GM12872 (cell line): ENCODE measurements around the gene RAB33A.

Experiments
- TF ChIP-seq, protein P1 (sequence below): IDR thresholded peaks from 3 replicates; pipeline ENCODE4 v1.5.1; 2011; ENCODE audit warnings: low read depth, mild to moderate bottlenecking, low read length, moderate library complexity; ENCODE audit not compliant: insufficient read depth

The RAB33A gene

GRCh38 chrX:130173190-130173895, 1.6 kb downstream of the RAB33A start:
- TF ChIP-seq, protein P1, sequence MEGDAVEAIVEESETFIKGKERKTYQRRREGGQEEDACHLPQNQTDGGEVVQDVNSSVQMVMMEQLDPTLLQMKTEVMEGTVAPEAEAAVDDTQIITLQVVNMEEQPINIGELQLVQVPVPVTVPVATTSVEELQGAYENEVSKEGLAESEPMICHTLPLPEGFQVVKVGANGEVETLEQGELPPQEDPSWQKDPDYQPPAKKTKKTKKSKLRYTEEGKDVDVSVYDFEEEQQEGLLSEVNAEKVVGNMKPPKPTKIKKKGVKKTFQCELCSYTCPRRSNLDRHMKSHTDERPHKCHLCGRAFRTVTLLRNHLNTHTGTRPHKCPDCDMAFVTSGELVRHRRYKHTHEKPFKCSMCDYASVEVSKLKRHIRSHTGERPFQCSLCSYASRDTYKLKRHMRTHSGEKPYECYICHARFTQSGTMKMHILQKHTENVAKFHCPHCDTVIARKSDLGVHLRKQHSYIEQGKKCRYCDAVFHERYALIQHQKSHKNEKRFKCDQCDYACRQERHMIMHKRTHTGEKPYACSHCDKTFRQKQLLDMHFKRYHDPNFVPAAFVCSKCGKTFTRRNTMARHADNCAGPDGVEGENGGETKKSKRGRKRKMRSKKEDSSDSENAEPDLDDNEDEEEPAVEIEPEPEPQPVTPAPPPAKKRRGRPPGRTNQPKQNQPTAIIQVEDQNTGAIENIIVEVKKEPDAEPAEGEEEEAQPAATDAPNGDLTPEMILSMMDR: no peak

DNA sequence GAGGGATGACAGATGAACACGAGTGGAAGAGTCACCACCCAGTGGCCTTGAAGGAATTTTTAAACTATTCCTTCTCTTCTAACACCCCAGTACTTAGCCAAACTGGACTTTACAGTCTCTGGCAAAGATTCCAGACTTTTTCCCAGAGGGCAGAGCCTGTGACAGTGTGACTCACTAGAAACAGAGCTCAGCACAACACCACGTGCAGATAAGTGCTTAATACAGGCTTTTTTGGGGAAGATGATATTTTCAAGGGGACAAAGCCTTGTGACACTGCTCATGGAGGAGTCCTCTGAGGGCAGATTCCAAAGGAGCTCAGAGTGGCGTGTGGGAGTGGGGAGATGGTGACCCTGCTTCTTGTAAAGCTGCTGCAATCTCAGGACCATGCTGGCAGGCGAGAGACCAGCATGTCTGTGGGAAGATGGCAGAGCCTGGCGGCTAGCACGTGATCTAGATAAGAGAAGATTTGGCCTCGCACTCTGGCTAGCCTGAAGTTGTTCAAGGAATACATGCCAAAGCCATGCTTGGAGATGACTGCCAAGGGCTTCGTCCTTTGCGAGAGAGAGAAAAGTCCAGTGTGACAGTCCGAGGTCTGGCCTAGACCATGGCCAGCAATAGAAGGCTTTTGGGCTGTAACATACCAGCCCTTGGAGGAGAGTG, 2.4 kb downstream of the RAB33A start:
- TF ChIP-seq, protein P1: no peak

GRCh38 chrX:130174937-130175336, 3.2 kb downstream of the RAB33A start:
- TF ChIP-seq, protein P1: no peak

DNA sequence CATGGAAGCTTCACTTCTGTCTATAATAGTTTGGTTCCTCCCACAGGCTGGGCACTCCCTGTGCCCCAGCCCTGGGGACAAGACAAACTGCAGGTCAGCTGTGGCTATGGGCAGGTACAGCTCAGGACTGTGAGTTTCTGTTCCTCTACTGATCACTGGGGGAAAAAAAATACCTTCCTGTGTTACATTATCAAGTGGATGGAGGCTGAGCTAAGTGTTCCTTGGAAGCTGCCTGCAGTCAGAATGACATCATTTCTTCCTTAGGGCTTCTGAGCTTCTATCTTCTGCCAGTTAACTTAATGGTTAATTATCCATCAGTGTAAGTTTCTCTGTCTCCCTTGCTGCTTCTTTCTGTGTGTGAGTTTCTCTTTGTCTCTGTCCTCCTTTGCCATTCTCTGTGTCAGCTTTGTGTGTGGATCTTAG, 4.6 kb downstream of the RAB33A start:
- TF ChIP-seq, protein P1: no peak

DNA sequence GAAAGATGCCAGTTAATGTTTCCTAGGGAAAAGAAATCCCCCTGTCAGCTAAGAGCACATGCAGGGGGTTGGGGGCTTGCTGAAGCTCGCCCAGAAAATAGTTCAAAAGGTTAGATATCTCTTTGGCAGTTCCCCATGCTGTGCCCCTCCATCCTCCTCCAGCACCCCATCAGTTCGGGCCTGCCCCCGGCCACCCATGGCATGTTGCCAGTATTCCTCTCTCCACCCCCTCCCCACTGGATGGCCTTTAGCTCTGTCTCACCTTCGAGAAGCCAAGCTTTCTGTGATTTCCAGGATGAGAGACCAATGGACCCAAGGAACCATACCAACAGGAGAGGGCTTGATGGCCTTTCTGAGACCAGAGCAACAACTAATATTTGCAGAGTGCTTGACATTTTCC, 5.2 kb downstream of the RAB33A start:
- TF ChIP-seq, protein P1: no peak

- TF ChIP-seq, protein P1: no peak
Observed at GRCh38 chrX:130179170-130179569, 7.4 kb downstream of the RAB33A start.

DNA sequence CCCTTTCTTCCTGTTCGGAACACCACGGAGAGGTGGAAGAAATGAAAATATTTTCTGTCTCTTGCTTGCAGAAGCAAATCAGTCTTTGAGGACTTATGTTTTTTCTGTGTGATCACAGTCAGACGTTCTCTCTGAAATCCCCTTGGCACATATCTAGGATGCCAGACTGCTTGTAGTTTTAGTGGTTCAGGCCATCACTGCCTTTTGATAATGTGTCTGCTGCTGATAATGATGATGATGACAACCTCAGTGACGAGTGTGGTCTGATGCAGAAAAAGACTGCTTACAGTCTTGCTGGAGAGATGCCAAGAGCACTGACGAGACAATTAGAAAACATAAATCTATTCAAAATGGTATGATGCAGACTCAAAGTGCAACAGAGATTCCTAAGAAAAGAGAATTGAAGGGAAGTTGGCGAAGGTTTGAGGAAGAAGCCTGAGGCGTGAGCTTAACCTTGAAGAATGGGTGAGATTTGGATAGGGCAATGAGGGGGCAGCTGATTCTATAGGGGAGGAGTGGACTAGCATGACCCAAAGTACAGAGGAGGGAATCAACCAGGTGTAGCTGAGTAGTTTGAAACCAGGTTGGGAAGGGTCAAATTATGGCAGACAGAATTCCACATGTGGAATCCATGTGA, 7.9 kb downstream of the RAB33A start:
- TF ChIP-seq, protein P1: no peak
